GM21786 (cell line): ENCODE measurements around the gene TRIM63.

Source experiments
- ATAC-seq: cut with Tn5 transposase; IDR thresholded peaks from one replicate; pipeline ENCODE4 v1.9.1; 2021; ENCODE audit not compliant: unreplicated experiment

The TRIM63 gene

GRCh38 chr1:26035203-26035958, 32.0 kb downstream of the TRIM63 start:
- ATAC-seq, result peak; percentile 90

- ATAC-seq, result no peak
These were observed 32.8 kb downstream of the TRIM63 start for GRCh38 chr1:26034504-26035202.

- no peak for ATAC-seq
These were observed 34.6 kb downstream of the TRIM63 start for GRCh38 chr1:26032656-26033357.

GRCh38 chr1:26031611-26032220, 35.7 kb downstream of the TRIM63 start:
- ATAC-seq, result no peak

- no peak for ATAC-seq
These were observed 36.2 kb downstream of the TRIM63 start for GRCh38 chr1:26031196-26031595.

GRCh38 chr1:26029864-26030481, 37.5 kb downstream of the TRIM63 start:
- ATAC-seq, result no peak

GRCh38 chr1:26029054-26029863, 38.2 kb downstream of the TRIM63 start:
- no peak for ATAC-seq

GRCh38 chr1:26028490-26028980, 38.9 kb downstream of the TRIM63 start:
- ATAC-seq, result no peak

GRCh38 chr1:26027716-26028489, 39.5 kb downstream of the TRIM63 start:
- no peak for ATAC-seq

- ATAC-seq, result no peak
These were observed 41.9 kb downstream of the TRIM63 start for GRCh38 chr1:26025517-26025916.

- no peak for ATAC-seq
These were observed 42.4 kb downstream of the TRIM63 start for GRCh38 chr1:26025060-26025459.

- ATAC-seq, result no peak
These were observed 43.6 kb downstream of the TRIM63 start for GRCh38 chr1:26023826-26024225.

GRCh38 chr1:26023009-26023408, 44.4 kb downstream of the TRIM63 start:
- no peak for ATAC-seq

GRCh38 chr1:26022404-26022779, 45.0 kb downstream of the TRIM63 start:
- ATAC-seq, result no peak

GRCh38 chr1:26021647-26022403, 45.6 kb downstream of the TRIM63 start, which contains the start of gene EXTL1:
Gene EXTL1, plus strand, starts transcription at chr1:26021775. Its CDS starts 872 bp downstream, at chr1:26022647.
- no peak for ATAC-seq

GRCh38 chr1:26020941-26021646, 46.3 kb downstream of the TRIM63 start:
- no peak for ATAC-seq

- no peak for ATAC-seq
These were observed 47.1 kb downstream of the TRIM63 start for GRCh38 chr1:26020330-26020768.
